GM18526 (cell line): ENCODE data around the gene MAN2A1.

Experiments
- POLR2A ChIP-seq: IDR thresholded peaks from 3 replicates; pipeline ENCODE4 v1.6.1; 2011; ENCODE audit not compliant: insufficient read length; ENCODE audit errors: extremely low read depth

MAN2A1 gene

DNA sequence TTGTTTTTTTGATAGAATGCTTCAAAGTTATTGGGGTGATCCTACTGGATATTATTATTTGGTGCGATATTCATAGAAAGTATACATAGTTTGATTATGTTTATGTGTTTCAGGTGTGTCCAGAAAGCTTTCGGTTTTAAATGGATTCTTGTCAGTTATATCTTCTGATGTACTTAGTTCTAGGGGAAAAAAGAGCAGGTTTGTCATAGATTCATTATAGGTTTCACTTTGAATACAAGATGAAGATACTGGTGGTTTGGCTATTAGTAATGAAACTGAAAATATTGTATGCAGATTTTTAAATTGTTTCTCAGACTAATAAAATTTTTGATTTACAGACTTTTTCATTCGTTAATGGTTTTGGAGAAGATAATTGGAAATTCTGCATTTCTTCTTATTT lies 98.9 kb downstream of the MAN2A1 start:
- TF ChIP-seq POLR2A: no peak

DNA sequence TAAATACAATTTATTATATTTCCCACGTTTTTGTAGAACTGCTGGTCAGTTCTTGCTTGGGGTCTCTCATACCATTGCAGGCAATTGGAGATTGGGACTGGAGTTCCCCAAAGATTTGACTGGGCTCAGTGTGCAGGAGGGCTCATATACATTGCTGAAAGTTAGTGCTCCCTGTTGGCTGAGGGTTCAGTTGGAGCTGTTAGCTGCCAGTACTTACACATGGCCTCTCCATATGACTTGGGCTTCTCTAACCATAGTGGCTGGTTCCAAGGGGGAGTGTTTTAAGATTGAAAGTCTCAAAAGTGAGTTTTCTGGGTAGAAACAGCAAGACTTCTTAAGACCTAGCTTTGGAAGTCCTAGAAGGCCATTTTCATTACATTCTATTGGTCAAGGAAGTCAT lies 102.9 kb downstream of the MAN2A1 start:
- no peak for TF ChIP-seq POLR2A

- no peak for TF ChIP-seq POLR2A
Measured at GRCh38 chr5:109803854-109804253, 114.1 kb downstream of the MAN2A1 start.

DNA sequence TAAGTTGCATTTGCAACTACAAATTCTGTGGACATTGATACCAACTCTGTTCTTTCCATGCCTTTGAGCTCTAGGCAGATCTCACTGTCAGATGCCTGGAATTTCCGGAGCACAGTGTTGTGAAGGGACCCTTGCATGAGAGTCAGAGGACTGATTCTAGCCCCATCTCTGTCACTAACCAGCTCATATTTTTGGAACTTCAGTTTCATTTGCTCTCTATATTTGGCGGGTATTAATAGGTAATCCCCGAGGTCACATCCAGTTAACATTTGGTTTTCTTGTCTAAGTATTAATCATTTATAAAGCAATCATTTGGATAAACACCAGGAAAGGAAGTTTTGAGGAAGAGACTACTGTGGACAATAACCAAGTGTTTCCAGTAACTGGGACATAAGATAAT lies 115.7 kb downstream of the MAN2A1 start:
- no peak for TF ChIP-seq POLR2A

- no peak for TF ChIP-seq POLR2A
Measured at GRCh38 chr5:109805883-109806282, 116.2 kb downstream of the MAN2A1 start.

DNA sequence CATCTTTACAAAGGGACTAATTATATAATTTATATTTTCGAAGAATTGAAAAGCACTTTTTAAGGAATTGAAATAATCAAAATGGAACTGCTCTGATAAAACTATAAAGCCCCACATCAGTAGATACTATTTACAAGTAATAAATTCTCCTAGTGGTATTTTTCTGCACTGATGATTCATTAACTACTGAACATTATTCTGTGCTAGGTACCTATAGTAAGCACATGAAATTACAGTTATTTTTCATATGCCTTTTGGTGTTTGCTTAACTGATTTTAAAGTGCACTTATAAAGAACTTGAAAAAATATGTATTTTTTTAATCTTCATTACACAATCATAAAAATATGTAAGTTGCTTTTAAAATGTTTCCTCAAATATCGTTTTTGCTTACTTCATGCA lies 123.0 kb downstream of the MAN2A1 start:
- TF ChIP-seq POLR2A: no peak

- TF ChIP-seq POLR2A: no peak
Measured at GRCh38 chr5:109816732-109817131, 127.0 kb downstream of the MAN2A1 start.

- no peak for TF ChIP-seq POLR2A
Measured at GRCh38 chr5:109819878-109820277, 130.2 kb downstream of the MAN2A1 start.

- no peak for TF ChIP-seq POLR2A
Measured at GRCh38 chr5:109823597-109823996, 133.9 kb downstream of the MAN2A1 start.

- no peak for TF ChIP-seq POLR2A
Measured at GRCh38 chr5:109825450-109825849, 135.7 kb downstream of the MAN2A1 start.

DNA sequence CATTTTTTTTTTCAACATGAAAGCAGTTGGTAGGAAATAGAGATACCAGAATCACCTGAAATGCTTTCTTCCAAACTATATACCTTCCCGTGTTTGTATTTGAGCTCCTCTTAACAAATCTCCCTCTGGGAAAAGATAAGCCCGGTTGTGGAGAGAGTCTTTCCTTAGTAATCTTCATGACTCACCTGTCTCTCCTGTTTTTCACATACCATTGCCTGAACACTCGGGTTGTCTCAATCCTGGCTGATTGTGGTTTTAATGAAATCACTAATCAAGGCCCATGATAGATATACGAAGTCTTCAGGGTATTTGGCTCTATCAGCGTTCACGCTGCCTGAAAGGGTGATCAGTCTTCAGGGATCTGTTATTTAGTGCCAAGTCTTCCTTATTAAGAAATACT lies 136.7 kb downstream of the MAN2A1 start:
- no peak for TF ChIP-seq POLR2A

DNA sequence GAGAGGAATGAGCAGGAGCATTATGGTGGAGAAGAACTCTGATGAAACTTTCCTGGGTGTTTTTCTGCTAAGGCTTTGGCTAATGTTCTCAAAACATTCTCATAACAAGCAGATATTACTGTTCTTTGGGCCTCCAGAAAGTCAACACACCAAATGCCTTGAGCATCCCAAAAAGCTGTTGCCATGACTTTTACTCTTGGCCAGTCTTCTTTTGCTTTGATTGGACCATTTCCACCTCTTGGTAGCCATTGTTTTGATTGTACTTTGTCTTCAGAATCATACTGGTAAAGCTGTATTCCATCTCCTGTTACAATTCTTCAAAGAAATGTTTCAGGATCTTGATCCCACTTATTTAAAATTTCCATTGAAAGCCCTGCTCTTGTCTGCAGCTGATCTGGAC lies 139.6 kb downstream of the MAN2A1 start:
- no peak for TF ChIP-seq POLR2A

GRCh38 chr5:109830955-109831502 lies 141.3 kb downstream of the MAN2A1 start:
- TF ChIP-seq POLR2A: no peak

DNA sequence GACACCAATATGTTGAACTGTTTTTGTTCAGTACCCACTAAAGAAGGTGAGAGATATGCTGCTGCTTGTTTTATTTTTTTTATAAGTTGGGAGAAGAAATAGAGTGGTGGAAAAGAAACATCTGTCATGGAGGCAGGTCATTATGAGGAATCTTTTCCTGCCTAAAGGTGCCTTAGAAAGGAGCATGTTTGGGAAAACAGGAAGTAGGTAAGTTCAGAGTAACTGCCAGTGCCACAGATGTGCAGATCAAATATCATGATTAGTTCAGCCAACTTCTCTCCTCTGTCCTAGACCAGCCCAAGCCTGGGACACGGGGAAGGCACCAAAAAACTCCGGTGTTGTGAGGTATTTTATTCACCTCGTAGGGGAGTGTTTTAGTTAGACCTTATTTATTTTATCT lies 144.2 kb downstream of the MAN2A1 start:
- TF ChIP-seq POLR2A: no peak

GRCh38 chr5:109836280-109836679 lies 146.6 kb downstream of the MAN2A1 start:
- no peak for TF ChIP-seq POLR2A

GRCh38 chr5:109837231-109837861 lies 147.6 kb downstream of the MAN2A1 start:
- no peak for TF ChIP-seq POLR2A

DNA sequence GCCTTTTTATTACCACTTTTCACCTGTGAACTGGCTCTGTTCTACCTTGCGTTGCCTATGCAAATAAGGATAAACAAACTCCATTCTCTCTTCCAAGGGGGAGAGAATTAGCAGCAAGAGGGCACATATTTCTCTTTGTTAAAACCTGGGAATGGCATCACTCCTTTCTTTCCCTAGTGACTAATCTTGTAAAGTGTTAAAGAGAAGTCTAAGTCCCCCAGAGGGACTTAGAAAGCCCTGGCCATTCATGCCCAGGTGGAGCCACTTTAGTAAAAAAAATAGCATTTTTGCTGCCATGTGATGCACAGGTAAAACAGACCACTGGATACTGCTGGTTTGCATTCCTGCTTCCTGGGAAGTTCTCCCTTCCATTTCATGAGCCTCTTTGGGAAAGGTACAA lies 148.4 kb downstream of the MAN2A1 start:
- TF ChIP-seq POLR2A: no peak

GRCh38 chr5:109844148-109844547 lies 154.4 kb downstream of the MAN2A1 start:
- TF ChIP-seq POLR2A: no peak

DNA sequence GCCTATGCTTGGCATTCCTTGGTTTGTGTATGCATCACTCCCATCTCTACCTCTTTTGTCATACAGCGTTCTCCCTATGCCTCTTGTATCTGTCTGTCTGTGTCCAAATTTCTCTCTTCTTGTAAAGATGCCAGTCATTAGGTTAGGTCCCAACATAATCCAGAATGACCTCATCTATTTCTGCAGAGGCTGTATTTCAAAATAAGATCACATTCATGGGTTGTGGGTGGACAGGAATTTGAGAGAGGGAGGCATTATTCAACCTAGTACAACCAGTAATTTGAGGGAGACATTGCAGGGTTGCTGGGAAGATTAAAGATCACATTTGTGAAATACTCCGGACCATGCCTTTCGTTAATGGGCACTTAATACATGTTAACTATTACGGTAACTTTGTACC lies 155.0 kb downstream of the MAN2A1 start:
- no peak for TF ChIP-seq POLR2A
